ENCODE results near the gene CELSR3.
A peak's percentile ranks its signal among the peaks of the same experiment; 100 is the strongest.

CELSR3 gene

DNA sequence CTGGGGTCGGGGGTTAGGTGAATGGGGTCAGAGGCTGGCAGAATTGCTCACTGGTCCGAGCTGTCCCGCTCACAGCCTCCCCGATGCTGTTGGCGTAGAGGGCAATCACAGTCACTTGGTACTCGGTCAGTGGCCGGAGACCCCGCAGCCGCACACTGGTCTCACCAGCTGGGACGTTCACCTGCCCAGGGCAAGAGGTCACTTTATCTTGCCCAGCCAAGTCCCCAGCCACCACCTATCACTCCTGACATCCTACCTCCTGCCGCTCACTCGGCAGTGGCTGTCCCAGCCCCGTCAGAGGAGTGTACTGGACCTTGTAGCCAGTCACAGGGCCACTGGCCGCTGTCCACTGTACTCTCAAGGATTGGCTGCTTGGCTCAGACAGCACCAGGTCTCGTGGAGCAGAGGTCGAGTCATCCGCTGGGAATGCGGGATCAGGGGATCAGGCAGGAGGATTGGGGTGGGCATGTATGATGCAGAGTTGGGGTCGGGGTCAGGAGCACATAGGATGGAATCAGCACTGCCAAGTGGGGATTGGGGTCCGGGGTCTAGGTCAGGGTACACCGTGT is 70.1 kb downstream of the CELSR3 start:
- peaks cover 21% of the 10 kb centered on the region for H3K4me1 ChIP-seq (ENCODE audit: insufficient read depth, poor library complexity, severe bottlenecking)

GRCh38 chr3:48591886-48592518 is 70.7 kb downstream of the CELSR3 start:
- ATAC-seq (ENCODE audit: low read depth) = no peak
- TF ChIP-seq, protein P1, sequence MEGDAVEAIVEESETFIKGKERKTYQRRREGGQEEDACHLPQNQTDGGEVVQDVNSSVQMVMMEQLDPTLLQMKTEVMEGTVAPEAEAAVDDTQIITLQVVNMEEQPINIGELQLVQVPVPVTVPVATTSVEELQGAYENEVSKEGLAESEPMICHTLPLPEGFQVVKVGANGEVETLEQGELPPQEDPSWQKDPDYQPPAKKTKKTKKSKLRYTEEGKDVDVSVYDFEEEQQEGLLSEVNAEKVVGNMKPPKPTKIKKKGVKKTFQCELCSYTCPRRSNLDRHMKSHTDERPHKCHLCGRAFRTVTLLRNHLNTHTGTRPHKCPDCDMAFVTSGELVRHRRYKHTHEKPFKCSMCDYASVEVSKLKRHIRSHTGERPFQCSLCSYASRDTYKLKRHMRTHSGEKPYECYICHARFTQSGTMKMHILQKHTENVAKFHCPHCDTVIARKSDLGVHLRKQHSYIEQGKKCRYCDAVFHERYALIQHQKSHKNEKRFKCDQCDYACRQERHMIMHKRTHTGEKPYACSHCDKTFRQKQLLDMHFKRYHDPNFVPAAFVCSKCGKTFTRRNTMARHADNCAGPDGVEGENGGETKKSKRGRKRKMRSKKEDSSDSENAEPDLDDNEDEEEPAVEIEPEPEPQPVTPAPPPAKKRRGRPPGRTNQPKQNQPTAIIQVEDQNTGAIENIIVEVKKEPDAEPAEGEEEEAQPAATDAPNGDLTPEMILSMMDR (IDR thresholded peaks at IDR 0.05; ENCODE audit: poor library complexity, severe bottlenecking) = no peak
- Histone ChIP-seq H3K4me3 (ENCODE audit: severe bottlenecking) (no peak overlapping the region), H3K9me3 (ENCODE audit: severe bottlenecking) (no peaks in the 10 kb centered on the region), H3K4me1 (ENCODE audit: insufficient read depth, poor library complexity, severe bottlenecking) (peaks cover 15% of the 10 kb centered on the region), H3K36me3 (ENCODE audit: low read depth) (peaks cover 73% of the 10 kb centered on the region), H3K27ac (ENCODE audit: poor library complexity, severe bottlenecking) (peak overlapping the region; percentile 98), H3K27me3 (ENCODE audit: insufficient read depth, poor library complexity, severe bottlenecking) (no peaks in the 10 kb centered on the region)
- no peak for DNase-seq (ENCODE audit: low spot score)

More for the DNA sequence above, 70.1 kb downstream of the CELSR3 start:
- DNase-seq (ENCODE audit: low spot score) (no peak), ATAC-seq (ENCODE audit: low read depth) (no peak)
- Histone ChIP-seq H3K4me3 (ENCODE audit: severe bottlenecking) (no peak overlapping the region), H3K27me3 (ENCODE audit: insufficient read depth, poor library complexity, severe bottlenecking) (no peaks in the 10 kb centered on the region), H3K36me3 (ENCODE audit: low read depth) (peaks cover 72% of the 10 kb centered on the region), H3K9me3 (ENCODE audit: severe bottlenecking) (no peaks in the 10 kb centered on the region), H3K27ac (ENCODE audit: poor library complexity, severe bottlenecking) (peak overlapping the region; percentile 98)
- TF ChIP-seq, protein P1 (IDR thresholded peaks at IDR 0.05; ENCODE audit: poor library complexity, severe bottlenecking) = no peak

DNA sequence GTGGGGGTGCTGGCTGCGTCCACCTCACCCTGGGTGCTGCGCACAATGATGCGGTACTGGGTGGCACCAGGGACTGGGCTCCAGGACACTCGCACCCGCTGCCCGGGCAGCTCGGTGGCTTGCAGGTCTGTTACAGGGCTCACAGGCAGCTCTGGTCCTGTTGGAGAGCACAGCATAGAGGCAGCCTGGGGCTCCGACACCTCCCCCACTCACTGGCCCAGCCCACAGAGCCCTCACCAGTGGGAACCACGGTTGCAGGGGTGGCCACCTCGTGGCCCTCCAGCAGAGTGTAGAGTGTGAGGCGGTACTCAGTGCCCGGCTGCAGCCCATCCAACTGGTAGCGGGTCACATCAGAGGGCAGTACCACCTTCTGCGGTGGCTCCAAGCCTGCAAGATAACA is 71.2 kb downstream of the CELSR3 start:
- Histone ChIP-seq H3K4me3 (ENCODE audit: severe bottlenecking) (no peak overlapping the region), H3K27ac (ENCODE audit: poor library complexity, severe bottlenecking) (peak overlapping the region; percentile 98), H3K9me3 (ENCODE audit: severe bottlenecking) (no peaks in the 10 kb centered on the region), H3K27me3 (ENCODE audit: insufficient read depth, poor library complexity, severe bottlenecking) (no peaks in the 10 kb centered on the region), H3K36me3 (ENCODE audit: low read depth) (peaks cover 78% of the 10 kb centered on the region), H3K4me1 (ENCODE audit: insufficient read depth, poor library complexity, severe bottlenecking) (peaks cover 9% of the 10 kb centered on the region)
- DNase-seq (ENCODE audit: low spot score) (no peak), ATAC-seq (ENCODE audit: low read depth) (no peak)
- TF ChIP-seq, protein P1 (IDR thresholded peaks at IDR 0.05; ENCODE audit: poor library complexity, severe bottlenecking) = no peak

GRCh38 chr3:48588230-48588629 is 74.5 kb downstream of the CELSR3 start:
- no peak overlapping the region for H3K4me3 ChIP-seq (ENCODE audit: severe bottlenecking)
- H3K4me1 ChIP-seq (ENCODE audit: insufficient read depth, poor library complexity, severe bottlenecking) = no peaks in the 10 kb centered on the region
- DNase-seq (ENCODE audit: low spot score) (no peak), ATAC-seq (ENCODE audit: low read depth) (no peak)
- H3K27me3 ChIP-seq (ENCODE audit: insufficient read depth, poor library complexity, severe bottlenecking) = no peaks in the 10 kb centered on the region
- H3K27ac ChIP-seq (ENCODE audit: poor library complexity, severe bottlenecking) = no peak overlapping the region
- TF ChIP-seq, protein P1 (IDR thresholded peaks at IDR 0.05; ENCODE audit: poor library complexity, severe bottlenecking) = no peak
- peaks cover 100% of the 10 kb centered on the region for H3K36me3 ChIP-seq (ENCODE audit: low read depth)
- no peaks in the 10 kb centered on the region for H3K9me3 ChIP-seq (ENCODE audit: severe bottlenecking)

DNA sequence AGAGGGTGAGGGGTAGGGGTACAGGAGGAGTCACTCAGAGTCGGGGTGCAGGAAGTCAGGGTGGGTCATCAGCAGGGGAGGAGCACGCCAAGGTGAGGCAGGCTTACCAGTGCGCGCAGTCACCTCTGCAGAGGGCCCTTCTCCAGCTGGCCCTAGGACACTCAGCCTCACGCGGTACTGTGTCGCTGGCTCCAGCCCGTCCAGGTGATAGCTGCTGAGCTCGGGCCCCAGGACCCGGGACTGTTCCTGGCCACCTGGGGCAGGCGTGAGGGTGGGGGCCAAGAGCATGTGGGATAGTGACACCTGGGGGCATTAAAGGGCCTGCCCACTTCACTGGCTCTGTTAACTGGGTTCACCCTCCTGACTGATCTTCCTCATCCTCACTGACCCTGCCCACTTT is 75.0 kb downstream of the CELSR3 start:
- TF ChIP-seq, protein P1 (IDR thresholded peaks at IDR 0.05; ENCODE audit: poor library complexity, severe bottlenecking) = no peak
- DNase-seq (ENCODE audit: low spot score) (no peak), ATAC-seq (ENCODE audit: low read depth) (no peak)
- Histone ChIP-seq H3K4me3 (ENCODE audit: severe bottlenecking) (no peak overlapping the region), H3K36me3 (ENCODE audit: low read depth) (peaks cover 100% of the 10 kb centered on the region), H3K9me3 (ENCODE audit: severe bottlenecking) (no peaks in the 10 kb centered on the region), H3K27me3 (ENCODE audit: insufficient read depth, poor library complexity, severe bottlenecking) (no peaks in the 10 kb centered on the region), H3K4me1 (ENCODE audit: insufficient read depth, poor library complexity, severe bottlenecking) (no peaks in the 10 kb centered on the region), H3K27ac (ENCODE audit: poor library complexity, severe bottlenecking) (no peak overlapping the region)
